GM12878 (cell line): ENCODE results near the gene FAM221B.

ENCODE experiments used
- CBX5 ChIP-seq: sonication (generic); IDR thresholded peaks from 2 replicates; pipeline ENCODE4 v1.6.1; 2016; ENCODE audit warnings: low read depth, moderate library complexity, mild to moderate bottlenecking, inconsistent platforms
- CHD4 ChIP-seq: fragments of 200-600 bp; sonication (generic); IDR thresholded peaks from 2 replicates; pipeline ENCODE4 v1.6.1; 2016; ENCODE audit warnings: mild to moderate bottlenecking
- JUND ChIP-seq: IDR thresholded peaks from 2 replicates; pipeline ENCODE4 v1.6.1; 2012; ENCODE audit warnings: low read depth, mild to moderate bottlenecking, low read length, improper control_type of control experiment, moderate library complexity
- KDM1A ChIP-seq: fragments of 200-600 bp; sonication (generic); IDR thresholded peaks from 2 replicates; pipeline ENCODE4 v1.6.1; 2016; ENCODE audit warnings: borderline replicate concordance
- MTA3 ChIP-seq: IDR thresholded peaks from 2 replicates; pipeline ENCODE4 v1.6.1; 2012; ENCODE audit warnings: low read length, inconsistent platforms, borderline replicate concordance
- NFIC ChIP-seq: IDR thresholded peaks from 2 replicates; pipeline ENCODE4 v1.6.1; 2012; ENCODE audit warnings: low read depth, mild to moderate bottlenecking, inconsistent platforms, low read length, moderate library complexity
- RAD21 ChIP-seq: IDR thresholded peaks from 2 replicates; pipeline ENCODE4 v1.6.1; 2011; ENCODE audit warnings: mild to moderate bottlenecking, low read depth, low read length, moderate library complexity; ENCODE audit not compliant: insufficient read depth
- SREBF2 ChIP-seq: IDR thresholded peaks from 2 replicates; pipeline ENCODE4 v1.6.1; 2012; ENCODE audit warnings: mild to moderate bottlenecking, low read length
- ZNF622 ChIP-seq: fragments of 450-650 bp; IDR thresholded peaks from 2 replicates; pipeline ENCODE4 v1.6.1; 2017; ENCODE audit warnings: mild to moderate bottlenecking, inconsistent platforms

- no peak for TF ChIP-seq CBX5
- TF ChIP-seq KDM1A, result no peak
- no peak for TF ChIP-seq CHD4
- no peak for TF ChIP-seq SREBF2
- no peak for TF ChIP-seq ZNF622
- no peak for TF ChIP-seq MTA3
- no peak for TF ChIP-seq RAD21
- no peak for TF ChIP-seq JUND
- no peak for TF ChIP-seq NFIC
Observed at GRCh38 chr9:35872505-35872904, 44.0 kb upstream of the FAM221B start.
